Heart right ventricle (tissue), 16 donors: ENCODE results near the gene NATD1. TPM values are rescaled to one million over a fixed set of nuclear protein-coding genes. Genes with fewer than 3 reads are reported as not detected.
A peak's percentile ranks its signal among the peaks of the same experiment; 100 is the strongest.

Source experiments
- ATAC-seq, 8 donors: fragments of 200-7000 bp; cut with Tn5 transposase; one replicate each; pipeline ENCODE4 v1.9.1; 2020; ENCODE audit warnings: mild to moderate bottlenecking in 8 of 8, moderate library complexity in 8 of 8, moderate number of reproducible peaks in 1 of 8
- DNase-seq, 2 donors: peaks; one replicate each; pipeline ENCODE4 v3.0.0-alpha.2; 2020
- H3K27ac ChIP-seq, 10 donors: fragments of 200-600 bp; sonication (generic) in 2 of 10; one replicate each; pipeline versions ENCODE4 v1.5.0 to v1.8.0; 2020 to 2022; ENCODE audit warnings: mild to moderate bottlenecking in 3 of 10
- H3K27me3 ChIP-seq, 7 donors: fragments of 200-600 bp; one replicate each; pipeline ENCODE4 v1.8.0; 2021 to 2022; ENCODE audit warnings: mild to moderate bottlenecking in 2 of 7
- H3K36me3 ChIP-seq, 9 donors: fragments of 200-600 bp; sonication (generic) in 1 of 9; one replicate each; pipeline versions ENCODE4 v1.5.0 to v1.8.0; 2020 to 2022; ENCODE audit warnings: mild to moderate bottlenecking in 2 of 9
- H3K4me1 ChIP-seq, 9 donors: fragments of 200-600 bp; sonication (generic) in 1 of 9; one replicate each; pipeline versions ENCODE4 v1.5.0 to v1.8.0; 2020 to 2022; ENCODE audit warnings: mild to moderate bottlenecking in 4 of 9
- H3K4me3 ChIP-seq, 10 donors: fragments of 200-600 bp; sonication (generic) in 2 of 10; one replicate each; pipeline versions ENCODE4 v1.5.0 to v1.8.0; 2020 to 2022; ENCODE audit warnings: mild to moderate bottlenecking in 7 of 10, moderate library complexity in 2 of 10
- H3K9me3 ChIP-seq, 11 donors: fragments of 200-600 bp in 10 of 11; sonication (generic) in 2 of 11; one replicate each; pipeline versions ENCODE4 v1.5.0 to v1.8.0; 2013 to 2022; ENCODE audit warnings: mild to moderate bottlenecking in 2 of 11, control low read depth in 1 of 11, moderate library complexity in 1 of 11
- CTCF ChIP-seq, 9 donors: fragments of 200-600 bp; sonication (generic) in 2 of 9; IDR thresholded peaks; one replicate each; pipeline versions ENCODE4 v1.5.0 to v1.8.0; 2021 to 2022; ENCODE audit warnings: antibody characterized with exemption in 9 of 9, mild to moderate bottlenecking in 5 of 9, moderate library complexity in 1 of 9
- WGBS, 2 donors: extraction: QIAGEN DNeasy Blood & Tissue Kit; methylation state at CpG; one replicate each; pipeline ENCODE4 v1.1.7; 2013; ENCODE audit warnings: inconsistent platforms in 1 of 2; 5-methylcytosine and 5-hydroxymethylcytosine counted together
- intact Hi-C, 10 donors: fragments of 100-400 bp; cut with DNase I; formaldehyde crosslinking; loops; one replicate each; pipeline versions ENCODE4 v1.11.1 to v1.14.2; 2022
- polyA plus RNA-seq, 2 donors: library from polyadenylated mRNA; stranded (reverse); fragments of 200-250 nt; gene quantifications; one replicate each; pipeline ENCODE4 v1.2.3, GENCODE V29; 2013
- total RNA-seq, 10 donors: library from RNA; stranded (reverse); fragmentation: NEBNext Ultra II Directional in 3 of 10; extraction: Animal tissue kit (Norgen Biotek cat#: 25700) in 3 of 10; gene quantifications; one replicate each; pipeline versions ENCODE4 v1.2.1 to v1.2.4, GENCODE V29; 2021 to 2023
- donor health status: Arrhythmogenic right ventricular cardiomyopathy.
- donor health status: ischemic (EF 13 %, LVEDD 7.1; RV severe dilation, severe dysfunction).
- donor health status: healthy with polysubstance abuse.
- donor health status: DM: no; HTN: yes; CAD: no.
- donor health status: DM: no; HTN: no; CAD: no.
- donor health status: ischemic (EF 25% LVEDD 6.9; RV normal size, moderate dysfunction).
- donor health status: ischemic (EF 25% LVEDD 5.7; RV mildly dilated, moderate dysfunction).
- donor health status: healthy.
- donor health status: DM: yes; HTN: yes; CAD: no.
- donor health status: Ischemic cardiomyopathy.
- donor health status: ischemic (EF 35%, LVEDD 5.7; RV mildly dilated, moderate dysfunction).
- donor health status: nonischemic (EF 11% LVEDD 7.7; RV severe dilation, severe dysfunction).
- donor health status: DM: yes; HTN: yes; CAD: no.
- donor health status: PGD.
- donor health status: ischemic (EF 29% LVEDD 5.4; RV normal size, mild dysfunction).
- donor health status: nonischemic (EF 23%, LVEDD 6.1; RV moderate dilation, normal function).

NATD1 gene
- total and polyA plus RNA-seq, 12 donors, result 3.1 to 23.1 (median 18.1) TPM

DNA sequence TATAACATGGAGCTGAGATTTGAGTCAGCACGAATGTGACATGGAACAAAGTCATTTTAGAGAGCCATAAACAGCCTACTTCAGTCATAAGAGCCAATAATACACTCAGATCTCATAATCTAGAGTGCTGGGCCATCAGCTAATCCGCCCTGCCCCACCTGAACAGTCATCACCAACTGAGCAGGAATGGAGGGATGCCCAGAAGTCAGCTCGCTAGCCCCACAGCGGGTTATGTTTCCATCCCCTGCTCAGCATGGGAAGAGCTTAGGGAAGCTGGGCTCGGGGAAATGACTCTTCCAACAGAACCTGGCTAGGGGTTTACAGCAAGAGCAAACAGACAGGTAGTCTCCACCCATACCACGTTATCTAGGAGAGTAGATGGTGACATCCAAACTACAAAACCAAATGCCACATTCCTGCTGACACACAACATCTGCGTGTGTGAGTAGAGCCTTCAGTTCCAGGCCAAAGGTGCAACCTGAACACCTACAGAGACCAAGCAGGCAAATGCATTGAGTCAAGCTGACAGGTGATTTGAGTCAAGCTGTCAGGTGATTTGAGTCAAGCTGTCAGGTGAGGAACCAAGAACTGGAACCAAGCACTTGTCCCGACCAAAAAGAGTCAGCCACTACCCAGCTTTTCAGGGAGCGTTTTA is 41.3 kb downstream of the NATD1 start:
- Histone ChIP-seq H3K9me3 (no peaks in the 10 kb centered on the region), H3K4me3 (peak overlapping the region in 2 of 10 donors; percentile 81 to 99), H3K36me3 (peaks cover 0 to 45% (median 0%) of the 10 kb centered on the region in 9 donors), H3K27ac (peak overlapping the region in 1 of 10 donors; percentile 25), H3K27me3 (no peaks in the 10 kb centered on the region), H3K4me1 (peaks cover 42 to 77% (median 67%) of the 10 kb centered on the region in 9 donors)
- DNase-seq (no peak), ATAC-seq (no peak)
- 69 to 71% methylated on average over 9 of the region's 9 CpGs for WGBS, 2 donors
- no peak for TF ChIP-seq CTCF (IDR thresholded peaks at IDR 0.05)
- intact Hi-C loops, result loop anchor here in 9 of 10 donors (2.0 to 10.0 kb wide), 8 partner anchors 35 to 87 kb away; partner anchors contain the start of genes DHRS7B (in 6 of the 9), MAP2K3 (in 2 of the 9) and NATD1 (in 1 of the 9)

DNA sequence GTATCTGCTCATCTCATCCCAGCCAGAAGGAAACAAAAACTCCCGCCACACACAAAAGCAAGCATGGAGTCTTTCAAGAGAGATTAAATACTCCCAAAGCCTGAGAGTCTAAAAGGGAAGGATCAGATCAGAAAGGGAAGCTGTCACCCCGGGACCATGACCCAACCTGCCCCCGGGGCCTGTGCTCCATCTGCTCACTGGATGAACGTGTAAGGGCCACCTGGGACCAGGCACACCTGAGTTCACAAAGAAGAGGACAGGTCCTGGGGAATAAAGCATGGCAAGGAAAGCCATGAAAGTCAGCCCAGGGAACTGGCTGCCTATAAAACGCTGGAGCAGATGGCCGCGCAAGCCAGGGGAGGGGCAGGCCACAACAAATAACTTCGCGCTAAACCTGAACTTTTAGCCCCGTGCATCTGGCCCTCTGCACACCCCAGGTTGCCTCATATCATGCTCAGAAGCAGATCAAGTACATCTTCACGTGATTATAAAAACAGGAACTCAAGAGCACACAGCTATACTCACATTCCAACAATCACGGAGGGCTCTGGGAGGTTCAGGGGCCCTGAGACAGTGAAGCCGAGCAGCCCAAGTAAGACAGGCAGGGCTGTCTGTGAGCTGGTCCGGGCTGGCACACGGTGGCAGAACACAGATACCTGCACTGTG is 42.7 kb downstream of the NATD1 start:
- 66 to 70% methylated on average over 15 of the region's 15 CpGs for whole genome bisulfite sequencing, 2 donors
- intact Hi-C loops, result loop anchor here in 8 of 10 donors (5.0 to 10.0 kb wide), 7 partner anchors 37 to 86 kb away; partner anchors contain the start of genes DHRS7B (in 6 of the 8), MAP2K3 (in 2 of the 8) and NATD1 (in 1 of the 8)
- Histone ChIP-seq H3K27me3 (no peaks in the 10 kb centered on the region), H3K9me3 (no peaks in the 10 kb centered on the region), H3K36me3 (peaks cover 0 to 52% (median 0%) of the 10 kb centered on the region in 9 donors), H3K4me3 (no peak overlapping the region), H3K27ac (peak overlapping the region in 5 of 10 donors; percentile 8 to 62 (median 39)), H3K4me1 (peaks cover 42 to 81% (median 64%) of the 10 kb centered on the region in 9 donors)
- DNase-seq, result no peak
- ATAC-seq, result no peak
- TF ChIP-seq CTCF (IDR thresholded peaks at IDR 0.05), result no peak

DNA sequence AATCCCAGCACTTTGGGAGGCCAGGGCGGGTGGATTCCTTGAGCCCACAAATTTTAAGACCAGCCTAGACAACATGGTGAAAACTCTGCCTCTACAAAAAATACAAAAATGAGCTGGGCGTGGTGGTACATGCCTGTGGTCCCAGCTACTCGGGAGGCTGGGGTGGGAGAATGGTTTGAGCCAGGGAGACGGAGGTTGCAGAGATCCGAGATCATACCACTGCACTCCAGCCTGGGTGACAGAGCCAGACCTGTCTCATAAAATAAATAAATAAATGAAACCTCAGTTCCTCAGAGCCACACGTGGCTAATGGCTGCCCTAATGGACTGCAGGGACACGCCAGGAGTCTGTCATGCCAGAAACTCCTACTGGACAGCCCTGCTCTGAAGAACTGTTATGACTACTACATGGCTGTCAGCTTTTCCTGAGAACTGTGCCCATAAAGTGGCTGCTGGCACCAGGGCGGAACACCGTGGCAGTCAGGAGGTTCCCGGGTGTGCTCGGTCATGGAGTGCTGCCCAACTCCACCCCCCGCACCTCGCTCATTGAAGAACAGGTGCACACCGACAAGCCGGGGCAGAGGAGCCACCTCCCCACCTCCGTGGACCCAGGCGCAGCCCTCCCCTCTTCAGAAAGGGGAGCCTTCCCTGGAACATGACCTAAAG is 43.6 kb downstream of the NATD1 start:
- Histone ChIP-seq H3K9me3 (no peaks in the 10 kb centered on the region), H3K4me1 (peaks cover 43 to 82% (median 65%) of the 10 kb centered on the region in 9 donors), H3K27ac (peak overlapping the region in 8 of 10 donors; percentile 9 to 62 (median 38)), H3K4me3 (no peak overlapping the region), H3K27me3 (no peaks in the 10 kb centered on the region), H3K36me3 (peaks cover 0 to 53% (median 0%) of the 10 kb centered on the region in 9 donors)
- WGBS, 2 donors, result 55 to 61% methylated on average over 17 of the region's 17 CpGs
- intact Hi-C loops, result loop anchor here in 8 of 10 donors (5.0 to 10.0 kb wide), 9 partner anchors 37 to 185 kb away; partner anchors contain the start of genes DHRS7B (in 7 of the 8), MAP2K3 (in 2 of the 8) and NATD1 (in 1 of the 8)
- DNase-seq (peak; percentile 48 to 56), ATAC-seq (peak in 5 of 8 donors; percentile 3 to 52 (median 23))
- no peak for TF ChIP-seq CTCF (IDR thresholded peaks at IDR 0.05)

DNA sequence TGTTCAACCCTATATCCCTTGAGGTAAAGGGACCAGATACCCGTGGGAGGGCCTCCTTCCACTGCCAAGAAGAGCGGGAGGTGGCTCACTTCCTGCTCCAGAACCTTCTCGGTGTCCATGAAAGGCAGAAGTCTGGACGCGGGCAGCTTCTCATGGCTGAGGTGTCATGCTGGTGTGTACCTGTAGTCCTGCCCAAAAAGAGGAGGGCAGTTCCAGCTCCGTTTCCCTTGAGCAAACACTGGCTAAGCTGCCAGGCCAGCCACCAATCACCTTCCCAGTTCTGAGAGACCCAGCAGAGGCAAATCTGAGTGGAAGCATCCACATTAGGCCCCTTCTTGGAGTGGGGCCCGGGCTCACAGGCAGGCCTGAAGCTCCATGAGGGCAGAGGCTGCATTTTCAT is 44.9 kb downstream of the NATD1 start:
- Histone ChIP-seq H3K4me1 (peaks cover 44 to 94% (median 64%) of the 10 kb centered on the region in 9 donors), H3K27me3 (no peaks in the 10 kb centered on the region), H3K36me3 (peaks cover 0 to 55% (median 0%) of the 10 kb centered on the region in 9 donors), H3K4me3 (no peak overlapping the region), H3K27ac (peak overlapping the region in 2 of 10 donors; percentile 36 to 62), H3K9me3 (no peaks in the 10 kb centered on the region)
- DNase-seq (no peak), ATAC-seq (no peak)
- no peak for TF ChIP-seq CTCF (IDR thresholded peaks at IDR 0.05)
- WGBS, 2 donors, result 62 to 71% methylated on average over 7 of the region's 7 CpGs
- intact Hi-C loops, result loop anchor here in 3 of 10 donors (5.0 to 10.0 kb wide), 4 partner anchors 36 to 184 kb away; partner anchors contain the start of gene DHRS7B (in 1 of the 3)
